Activated CD8-positive, alpha-beta memory T cell treated with anti-CD3 and anti-CD28 coated beads for 1 hour (primary cell): ENCODE measurements around the gene U2AF1L4.
A peak's percentile ranks its signal among the peaks of the same experiment; 100 is the strongest.
"Not testable (repeated sequence)": the region's sequence is repeated elsewhere in the genome, so short reads cannot be mapped to it uniquely, and the experiment has no call there.

Experiments
- DNase-seq, 2 donors: peaks; one replicate each; pipeline ENCODE4 v3.0.0-alpha.2; 2020; ENCODE audit warnings: low read depth in 1 of 2; ENCODE audit errors: extremely low read depth in 1 of 2

The U2AF1L4 gene

DNA sequence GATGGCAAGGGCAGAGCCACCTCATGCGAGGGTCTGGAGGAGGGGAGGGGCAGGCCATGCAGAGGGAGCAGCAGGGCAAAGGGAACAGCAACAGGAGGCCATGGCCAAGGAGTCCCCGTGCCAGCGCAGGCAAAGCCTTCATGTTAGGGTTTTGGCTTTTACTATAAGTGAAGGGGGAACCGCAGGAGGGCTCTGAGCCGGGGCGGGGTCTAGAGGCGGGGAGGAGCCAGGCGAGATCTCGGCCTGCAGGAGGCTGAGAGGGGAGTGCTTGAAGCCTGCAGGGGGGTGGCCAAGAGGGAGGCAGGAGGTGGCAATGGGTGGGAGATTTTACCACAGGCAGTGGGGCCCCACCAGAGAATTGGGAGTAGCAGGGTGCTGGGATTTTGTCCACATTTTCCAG is 36.4 kb upstream of the U2AF1L4 start:
- no peak for DNase-seq

- no peak for DNase-seq
Observed at GRCh38 chr19:35780717-35781116, 35.5 kb upstream of the U2AF1L4 start.

DNA sequence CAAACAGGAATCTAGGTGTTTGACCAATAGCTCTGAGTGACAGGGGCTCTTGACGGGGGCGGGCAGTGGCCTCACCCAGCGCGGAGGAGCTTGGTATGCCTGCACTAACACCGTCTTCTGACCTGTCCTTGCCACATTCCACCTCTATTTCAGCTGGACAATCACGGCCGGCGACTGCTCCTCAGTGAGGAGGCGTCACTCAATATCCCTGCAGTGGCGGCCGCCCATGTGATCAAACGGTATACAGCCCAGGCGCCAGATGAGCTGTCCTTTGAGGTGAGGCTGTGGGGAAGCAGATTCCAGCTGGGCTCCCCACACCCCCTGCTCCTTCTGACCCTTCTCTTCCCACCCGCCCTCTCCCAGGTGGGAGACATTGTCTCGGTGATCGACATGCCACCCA is 34.8 kb upstream of the U2AF1L4 start:
- no peak for DNase-seq

DNA sequence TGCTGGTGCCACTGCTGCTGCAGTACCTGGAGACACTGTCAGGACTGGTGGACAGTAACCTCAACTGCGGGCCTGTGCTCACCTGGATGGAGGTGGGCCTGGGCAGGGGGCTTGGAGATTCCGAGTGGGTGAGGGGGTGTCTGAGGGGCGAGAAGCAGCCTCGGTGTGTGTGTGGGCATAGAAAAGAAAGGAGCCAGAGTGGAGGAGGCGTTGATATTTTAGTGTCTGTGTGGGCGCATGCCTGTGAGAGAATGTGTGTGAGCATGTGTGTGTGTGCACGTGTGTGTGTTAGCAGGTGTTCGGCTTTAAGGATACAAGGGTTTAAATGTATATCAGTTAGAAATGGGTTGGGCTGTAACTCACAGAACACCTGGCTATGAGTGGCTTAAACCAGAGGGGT is 33.8 kb upstream of the U2AF1L4 start:
- DNase-seq = no peak

DNA sequence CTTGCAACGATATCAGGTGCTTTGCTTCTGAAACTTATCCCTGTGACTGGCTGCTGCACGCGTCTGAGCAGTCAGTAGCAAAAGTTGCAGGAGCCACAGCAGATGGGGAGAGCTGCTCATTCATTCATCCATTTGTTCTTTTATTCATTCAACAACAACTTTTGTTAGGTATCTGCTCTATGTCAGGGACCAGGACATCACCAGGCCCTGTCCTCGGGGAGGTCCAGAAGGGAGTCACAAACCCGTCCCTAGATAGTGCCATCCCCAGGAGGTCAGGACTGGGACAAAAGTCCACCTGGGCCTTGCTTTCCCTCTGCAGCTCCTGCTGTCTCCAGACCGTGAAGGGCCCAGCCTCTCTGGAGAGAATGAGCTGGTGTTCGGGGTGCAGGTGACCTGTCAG is 32.7 kb upstream of the U2AF1L4 start:
- no peak for DNase-seq

DNA sequence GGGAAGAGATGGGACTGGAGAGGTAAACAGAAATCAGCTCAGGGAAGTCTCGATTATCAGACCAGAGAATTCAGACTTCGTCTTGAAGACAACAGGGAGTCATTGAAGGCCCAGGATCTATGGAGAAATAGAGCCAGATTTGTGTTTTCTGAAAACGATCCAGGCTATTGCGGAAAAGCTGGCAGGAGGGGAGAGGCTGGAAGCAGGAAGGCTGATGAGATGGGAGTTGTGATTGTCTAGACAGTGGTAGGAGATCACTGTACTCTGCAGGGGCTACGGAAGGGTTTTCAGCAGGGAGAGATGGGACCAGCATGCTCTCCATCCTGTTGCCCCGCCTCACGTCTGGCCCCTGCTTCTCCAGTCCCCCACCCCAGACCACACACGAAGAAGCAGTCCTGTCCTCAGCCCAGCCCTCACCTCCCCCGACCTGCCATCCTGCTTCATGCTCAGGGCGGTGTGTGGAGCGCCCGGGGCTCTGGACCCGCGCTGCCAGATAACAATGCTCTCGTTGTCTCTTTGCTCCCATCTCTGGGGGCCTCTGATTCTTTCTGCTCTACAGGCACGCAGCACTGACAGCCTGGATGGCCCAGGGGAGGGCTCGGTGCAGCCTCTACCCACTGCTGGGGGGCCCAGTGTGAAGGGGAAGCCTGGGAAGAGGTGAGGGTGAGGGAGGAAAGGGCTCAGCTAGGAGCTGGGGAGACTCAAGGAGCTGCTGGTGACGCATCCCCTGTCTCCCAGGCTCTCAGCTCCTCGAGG is 32.0 kb upstream of the U2AF1L4 start:
- DNase-seq = no peak

GRCh38 chr19:35776102-35776788 is 31.0 kb upstream of the U2AF1L4 start:
- no peak for DNase-seq

DNA sequence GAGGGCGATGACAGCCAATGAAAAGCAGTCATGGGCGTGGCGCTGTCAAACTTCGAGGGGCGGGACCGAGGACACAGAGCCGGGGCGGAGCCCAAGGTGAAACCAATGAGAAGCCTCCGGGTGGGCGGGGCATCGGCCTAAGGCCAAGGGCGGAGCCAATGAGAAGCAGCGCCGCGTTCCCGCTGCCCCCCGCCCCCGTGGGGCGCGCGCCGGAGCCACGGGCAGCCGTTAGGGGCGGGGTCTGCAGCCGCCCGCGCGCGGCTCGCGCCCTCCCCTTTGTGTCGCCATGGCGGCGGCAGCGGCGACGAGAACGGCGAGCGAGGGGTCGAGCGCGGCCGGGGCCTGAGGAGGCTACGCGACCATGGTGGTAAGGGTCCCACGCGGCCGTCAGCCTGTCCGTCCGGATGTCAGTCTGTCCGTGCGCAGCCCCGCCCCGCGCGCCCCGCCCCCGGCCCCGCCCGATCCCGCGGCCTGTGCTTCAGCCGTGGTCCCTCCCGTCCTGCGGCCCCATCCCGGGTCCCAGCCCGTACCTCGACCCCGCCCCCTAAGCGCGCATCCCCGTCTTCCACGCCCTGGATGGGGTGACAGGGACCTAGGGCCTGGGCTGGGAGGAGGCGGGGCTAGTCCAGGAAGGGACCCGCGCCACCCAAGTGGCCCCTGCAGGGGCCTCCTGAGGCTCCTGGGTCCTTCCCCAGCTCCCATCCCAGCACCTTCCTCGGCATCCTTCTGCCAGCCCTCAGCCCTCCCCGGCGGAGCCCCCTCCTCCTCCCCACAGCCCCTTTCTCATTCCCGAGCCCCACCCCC is 30.3 kb upstream of the U2AF1L4 start, which contains the start of gene ARHGAP33:
Gene ARHGAP33, plus strand, starts transcription at position 267 of the 804 bp plus-strand sequence. Its CDS starts 95 bp downstream, at position 362.
- peak; percentile 98 to 99 for DNase-seq

DNA sequence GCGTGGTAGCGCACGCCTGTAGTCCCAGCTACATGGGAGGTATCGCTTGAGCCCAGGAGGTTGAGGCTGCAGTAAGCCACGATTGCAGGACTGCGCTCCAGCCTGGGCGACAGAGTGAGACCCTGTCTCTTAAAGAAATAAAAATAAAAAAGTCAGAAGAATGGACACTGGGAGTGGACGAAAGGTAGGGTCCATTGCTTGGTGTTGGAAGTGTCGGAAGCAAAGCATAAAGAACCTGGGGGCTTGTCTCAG is 29.8 kb upstream of the U2AF1L4 start:
- no peak for DNase-seq

GRCh38 chr19:35774274-35775045 is 29.2 kb upstream of the U2AF1L4 start:
- no peak for DNase-seq

DNA sequence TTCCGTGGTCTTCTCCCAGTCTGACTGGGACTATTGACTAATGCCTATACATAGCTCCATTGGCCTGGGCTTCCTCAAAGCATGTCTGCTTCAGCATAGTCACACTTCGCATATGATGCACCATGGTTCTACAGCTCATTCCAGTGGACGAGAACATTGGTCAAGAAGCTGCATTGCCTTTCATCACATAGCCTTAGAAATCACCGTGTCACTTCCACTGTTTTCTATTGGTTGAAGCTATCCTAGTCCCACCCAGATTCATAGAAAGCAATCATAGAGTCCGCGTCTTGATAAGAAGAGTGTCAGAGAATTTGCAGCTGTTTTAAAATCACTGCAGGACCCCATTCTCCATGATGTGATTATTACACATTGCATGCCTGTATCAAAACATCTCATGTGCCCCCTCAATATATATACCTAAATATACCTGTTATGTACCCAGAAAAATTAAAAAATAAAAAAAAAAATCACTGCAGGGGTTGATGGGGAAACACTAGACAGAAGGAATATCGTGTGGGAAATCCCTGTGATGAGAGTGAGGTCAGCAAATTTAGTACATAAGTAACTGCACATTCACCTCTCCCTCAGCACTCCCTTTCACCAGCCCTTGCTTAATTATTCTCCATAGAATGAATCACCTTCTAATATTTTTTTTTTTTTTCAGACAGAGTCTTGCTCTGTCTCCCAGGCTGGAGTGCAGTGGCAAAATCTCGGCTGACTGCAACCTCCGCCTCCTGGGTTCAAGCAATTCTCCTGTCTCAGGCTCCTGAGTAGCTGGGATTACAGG is 28.0 kb upstream of the U2AF1L4 start:
- DNase-seq = no peak

DNA sequence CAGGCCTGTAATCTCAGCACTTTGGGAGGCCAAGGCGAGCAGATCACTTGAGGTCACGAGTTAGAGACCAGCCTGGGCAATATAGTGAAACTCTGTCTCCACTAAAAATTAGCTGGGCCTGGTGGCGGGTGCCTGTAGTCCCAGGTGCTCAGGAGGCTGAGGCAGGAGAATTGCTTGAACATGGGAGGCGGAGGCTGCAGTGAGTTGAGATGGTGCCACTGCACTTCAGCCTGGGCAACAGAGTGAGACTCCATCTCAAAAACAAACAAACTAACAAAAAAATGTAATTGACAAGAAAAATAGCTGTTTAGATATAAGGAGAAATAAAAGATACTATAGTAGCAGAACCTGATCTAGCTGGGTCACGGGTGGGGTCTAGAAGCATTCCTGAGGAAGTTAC is 27.1 kb upstream of the U2AF1L4 start:
- not testable (repeated sequence) for DNase-seq

DNA sequence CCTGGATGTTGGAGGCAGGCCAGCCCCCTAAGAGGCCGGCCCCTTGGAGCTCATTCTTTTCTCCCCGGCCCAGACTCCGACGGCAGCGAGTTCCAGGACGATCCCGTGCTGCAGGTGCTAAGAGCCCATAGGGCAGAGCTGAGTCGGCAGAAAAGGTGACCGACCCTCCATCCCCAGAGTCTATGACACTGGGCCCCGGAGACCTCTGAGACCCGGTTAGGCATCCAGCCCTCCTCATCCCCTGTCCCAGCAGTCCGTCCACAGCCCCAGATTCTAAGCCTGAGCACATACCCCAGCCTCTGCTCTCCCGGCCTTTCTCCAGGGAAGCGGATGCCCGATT is 22.8 kb upstream of the U2AF1L4 start:
- DNase-seq = no peak

DNA sequence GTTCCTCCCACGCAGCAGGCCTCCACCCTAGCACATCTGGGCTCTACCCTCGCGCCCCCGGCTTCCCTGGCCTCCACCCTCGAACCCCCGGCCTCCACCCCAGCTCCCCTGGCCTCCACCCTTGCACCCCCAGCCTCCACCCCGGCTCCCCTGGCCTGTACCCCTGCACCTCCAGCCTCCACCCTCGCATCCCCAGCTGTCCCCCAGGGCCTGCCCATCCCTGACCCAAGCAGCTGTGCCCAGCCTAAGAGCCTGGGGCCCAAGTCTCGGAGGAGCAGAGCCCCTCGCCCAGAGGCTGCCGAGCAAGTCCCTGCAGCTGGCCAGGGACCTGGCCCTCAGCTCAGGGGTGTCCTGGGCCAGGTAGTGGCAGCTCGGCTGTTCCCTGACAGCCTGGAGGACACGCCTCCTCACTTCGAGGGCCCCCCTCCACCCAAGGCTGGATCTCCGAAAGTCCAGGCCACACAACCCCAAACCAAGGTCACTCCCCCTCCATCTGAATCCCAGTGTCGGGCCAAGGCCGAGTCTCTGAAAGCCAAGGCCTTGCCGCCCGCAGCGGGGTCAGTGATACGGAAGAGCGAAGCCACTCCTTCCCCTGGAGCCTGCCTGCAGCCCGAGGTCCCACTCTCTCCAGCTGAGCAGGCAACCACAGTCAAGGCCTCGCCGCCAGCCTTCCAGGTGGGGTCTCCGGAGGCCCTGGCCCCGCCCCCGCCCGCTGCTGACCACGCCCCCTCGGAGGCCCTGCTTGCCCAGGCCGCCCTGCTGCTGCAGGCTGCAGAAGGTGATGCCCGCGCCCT is 22.3 kb upstream of the U2AF1L4 start:
- no peak for DNase-seq

DNA sequence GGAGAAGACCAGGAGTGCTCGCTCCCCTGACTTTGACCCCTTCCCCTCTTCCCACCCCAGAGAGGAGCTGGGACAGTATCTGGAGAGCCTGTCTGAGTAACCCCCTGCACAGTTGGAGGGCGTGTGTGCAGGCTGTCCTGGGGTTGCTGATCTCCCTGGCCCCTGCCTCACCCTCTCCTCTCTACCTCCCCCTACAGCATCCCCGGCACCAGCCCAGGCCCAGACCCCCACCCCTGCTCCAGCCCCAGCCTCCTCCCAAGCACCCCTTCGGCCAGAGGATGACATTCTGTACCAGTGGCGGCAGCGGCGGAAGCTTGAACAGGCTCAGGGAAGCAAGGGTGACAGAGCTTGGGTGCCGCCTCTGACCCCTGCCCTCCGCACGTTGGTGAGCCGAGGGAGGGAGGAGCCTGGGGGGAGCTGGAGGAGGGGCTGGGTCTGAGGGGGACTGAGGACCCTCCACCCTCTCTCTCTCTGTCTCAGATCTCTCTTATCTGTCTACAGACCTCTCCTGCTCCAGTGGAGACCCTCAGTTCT is 21.4 kb upstream of the U2AF1L4 start:
- DNase-seq = no peak

DNA sequence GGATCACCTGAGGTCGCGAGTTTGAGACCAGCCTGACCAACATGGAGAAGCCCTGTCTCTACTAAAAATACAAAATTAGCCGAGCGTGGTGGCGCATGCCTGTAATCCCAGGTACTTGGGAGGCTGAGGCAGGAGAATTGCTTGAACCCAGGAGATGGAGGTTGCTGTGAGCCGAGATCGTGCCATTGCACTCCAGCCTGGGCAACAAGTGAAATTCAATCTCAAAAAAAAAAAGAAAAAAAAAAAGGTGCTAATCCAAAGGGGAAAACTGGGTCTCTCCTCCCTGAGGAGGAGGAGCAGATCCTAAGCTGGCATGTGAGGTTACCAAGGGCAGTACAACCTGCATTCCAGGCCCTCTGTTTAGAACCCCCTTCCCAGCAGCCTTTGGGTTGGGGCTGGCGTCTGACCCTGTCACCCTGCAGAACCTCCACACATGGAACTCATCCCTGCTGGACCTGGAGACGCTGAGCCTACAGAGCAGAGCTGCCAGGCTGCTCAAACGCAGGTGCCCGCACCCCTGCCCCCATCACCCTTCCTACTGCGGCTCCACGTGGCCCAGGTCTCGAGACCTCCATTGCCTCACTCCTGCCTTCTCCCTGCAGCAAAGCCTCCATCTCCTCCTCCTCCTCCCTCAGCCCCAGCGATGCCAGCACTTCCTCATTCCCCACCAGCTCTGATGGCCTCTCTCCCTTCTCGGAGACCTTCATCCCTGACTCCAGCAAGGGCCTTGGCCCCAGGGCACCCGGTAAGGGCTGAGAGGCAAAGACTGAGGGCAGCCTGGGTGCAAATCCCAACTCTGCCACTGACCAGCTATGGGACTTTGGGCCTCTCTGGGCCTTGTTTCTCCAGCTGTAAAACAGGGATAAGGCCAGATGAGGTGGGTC is 19.5 kb upstream of the U2AF1L4 start:
- no peak for DNase-seq

GRCh38 chr19:35760711-35761349 is 15.6 kb upstream of the U2AF1L4 start:
- DNase-seq = no peak

DNA sequence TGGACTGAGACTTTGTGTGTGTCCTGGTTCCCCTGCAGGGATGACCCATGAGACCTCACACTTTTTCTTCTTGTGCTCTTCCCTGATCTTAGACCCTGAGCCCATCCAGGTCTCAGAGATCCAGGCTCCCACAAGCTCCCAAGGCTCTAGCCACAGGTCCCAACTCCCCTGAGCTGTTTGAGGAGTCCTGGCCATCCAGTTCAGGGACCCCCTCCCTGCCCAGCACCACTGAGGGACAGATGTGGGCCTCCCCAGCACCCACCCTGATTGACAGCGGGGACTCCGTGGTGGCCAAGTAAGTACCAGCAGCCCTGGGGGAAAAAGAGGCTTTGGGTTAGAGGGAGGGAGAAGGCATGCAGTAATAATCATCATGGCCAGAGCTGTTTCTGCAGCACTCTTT is 14.5 kb upstream of the U2AF1L4 start:
- no peak for DNase-seq
